IPS DF 19.7 (cell line): ENCODE measurements around the gene CCDC92B.
"Not testable (repeated sequence)": the region's sequence is repeated elsewhere in the genome, so short reads cannot be mapped to it uniquely, and the experiment has no call there.

ENCODE experiments used
- DNase-seq: peaks from one replicate; pipeline ENCODE4 v3.0.0-alpha.2; 2013; ENCODE audit warnings: low read depth, low spot score

CCDC92B gene

DNA sequence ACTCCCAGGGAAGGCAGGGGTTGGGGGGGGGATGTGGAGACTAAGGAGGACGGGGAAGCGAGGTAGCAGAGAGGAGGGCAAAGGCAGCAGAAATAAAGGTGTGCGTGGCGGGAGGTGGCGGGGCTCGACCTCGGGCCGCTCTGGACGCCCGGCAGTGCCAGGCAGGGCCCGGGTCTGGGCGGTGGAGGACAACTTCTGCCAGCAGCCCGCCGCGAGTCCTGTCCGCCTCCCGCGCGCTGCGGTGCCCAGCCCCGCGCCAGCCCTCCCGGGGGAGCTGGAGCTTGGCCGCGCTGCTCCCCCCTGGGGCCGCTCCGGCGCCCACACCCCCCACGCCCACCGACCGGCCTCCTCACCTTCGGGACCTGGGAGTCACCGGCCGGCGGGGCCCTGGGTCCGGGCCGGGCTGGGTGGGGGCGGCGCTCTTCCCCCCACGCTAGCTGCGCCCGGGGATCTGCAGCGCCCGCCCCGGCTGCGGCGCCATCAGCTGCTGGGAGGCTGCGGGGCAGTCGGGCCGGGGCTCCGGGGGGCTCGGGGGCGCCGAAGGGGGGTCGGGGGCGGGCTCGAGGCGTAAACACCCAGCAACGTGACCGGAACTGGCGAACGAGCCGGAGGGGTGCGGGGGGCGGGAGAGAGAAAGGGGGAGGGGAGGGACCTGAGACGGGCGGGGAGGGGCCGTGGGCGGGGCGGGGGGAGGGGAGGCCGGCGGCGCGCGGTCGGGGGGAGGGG is at the start of gene CCDC92B:
CCDC92B (minus strand) TSS at position 595 of the 726 bp plus-strand sequence. CDS start 14,507 bp downstream, outside the sequence.
- no peak for DNase-seq

DNA sequence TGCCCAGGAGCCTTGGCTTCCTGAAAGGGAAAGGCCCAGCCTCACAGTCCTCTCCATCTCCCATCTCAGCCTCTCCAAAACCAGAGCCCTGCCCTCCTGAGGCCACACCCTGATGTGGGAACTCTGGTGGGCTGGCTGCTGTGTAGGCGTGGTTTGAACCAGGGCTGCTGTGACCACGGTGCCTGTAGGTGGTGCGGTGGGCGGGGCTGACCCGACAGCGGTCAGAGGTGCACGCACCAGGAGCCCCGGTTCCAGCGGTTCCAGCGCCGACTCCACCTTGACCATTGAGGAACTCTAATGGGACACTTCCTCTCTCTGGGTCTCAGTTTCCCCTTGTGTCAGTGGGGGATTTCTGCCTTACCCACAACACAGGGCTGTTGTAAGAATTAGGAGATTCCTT is 49.2 kb upstream of the CCDC92B start:
- DNase-seq, result no peak

DNA sequence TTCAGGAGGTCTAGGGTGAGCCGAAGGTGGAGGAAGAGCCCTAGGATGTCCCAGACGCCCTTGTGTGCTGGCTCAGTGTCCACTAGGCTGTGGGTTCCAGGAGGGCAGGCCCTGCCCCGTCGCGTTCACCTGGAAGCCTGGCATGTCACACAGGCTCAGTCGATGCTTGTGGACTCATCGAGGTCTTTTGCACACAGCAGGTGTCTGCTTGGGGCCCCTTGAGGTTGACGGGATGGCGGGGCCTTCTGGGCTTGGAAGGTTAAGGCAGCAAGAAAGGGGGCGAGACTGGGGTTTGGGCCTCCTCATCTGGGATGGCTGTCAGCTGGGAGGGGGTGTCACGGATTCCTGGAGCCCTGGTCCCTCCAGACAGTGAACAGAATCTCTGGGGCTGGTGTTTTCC is 48.7 kb upstream of the CCDC92B start:
- DNase-seq, result no peak

DNA sequence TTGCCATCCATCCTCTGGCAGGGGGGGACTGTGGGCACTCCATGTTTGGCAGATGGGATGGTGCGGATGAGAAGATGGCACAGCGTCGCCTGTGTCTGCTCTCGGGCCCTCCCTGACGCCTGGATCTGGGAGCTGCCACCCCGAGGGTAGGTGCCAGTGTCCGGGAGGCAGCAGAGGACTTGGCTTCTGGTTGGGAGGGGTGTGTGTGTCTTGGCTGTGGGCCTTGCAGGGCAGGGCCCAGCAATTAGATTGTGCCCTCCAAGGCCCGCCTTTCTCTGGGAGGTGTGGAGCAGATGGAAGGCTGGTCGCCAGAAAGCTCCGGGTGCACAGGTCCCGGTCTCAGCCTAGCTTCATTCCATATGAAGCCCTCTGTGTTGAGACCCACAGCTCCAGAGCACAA is 48.2 kb upstream of the CCDC92B start:
- DNase-seq, result no peak

DNA sequence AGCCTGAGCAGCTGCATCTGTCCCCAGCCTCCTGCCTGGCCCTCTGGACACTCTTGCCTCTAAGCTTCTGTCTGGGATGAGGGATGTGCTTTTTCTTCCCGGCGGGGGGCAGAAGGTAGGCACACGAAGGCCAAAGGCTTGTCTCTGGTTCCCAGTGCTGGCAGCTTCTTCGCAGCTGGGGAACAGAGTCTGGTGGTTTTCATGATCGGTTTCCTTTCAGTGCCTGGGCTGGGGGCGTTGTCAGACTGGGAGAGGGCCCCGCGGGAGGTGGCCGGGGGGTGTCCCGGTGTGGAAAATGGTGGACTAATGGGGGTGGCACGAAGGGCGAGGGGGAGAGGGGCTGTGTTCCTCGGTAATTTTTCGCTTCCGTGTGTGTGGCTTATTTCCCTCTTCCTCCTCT is 47.8 kb upstream of the CCDC92B start:
- DNase-seq, result no peak

DNA sequence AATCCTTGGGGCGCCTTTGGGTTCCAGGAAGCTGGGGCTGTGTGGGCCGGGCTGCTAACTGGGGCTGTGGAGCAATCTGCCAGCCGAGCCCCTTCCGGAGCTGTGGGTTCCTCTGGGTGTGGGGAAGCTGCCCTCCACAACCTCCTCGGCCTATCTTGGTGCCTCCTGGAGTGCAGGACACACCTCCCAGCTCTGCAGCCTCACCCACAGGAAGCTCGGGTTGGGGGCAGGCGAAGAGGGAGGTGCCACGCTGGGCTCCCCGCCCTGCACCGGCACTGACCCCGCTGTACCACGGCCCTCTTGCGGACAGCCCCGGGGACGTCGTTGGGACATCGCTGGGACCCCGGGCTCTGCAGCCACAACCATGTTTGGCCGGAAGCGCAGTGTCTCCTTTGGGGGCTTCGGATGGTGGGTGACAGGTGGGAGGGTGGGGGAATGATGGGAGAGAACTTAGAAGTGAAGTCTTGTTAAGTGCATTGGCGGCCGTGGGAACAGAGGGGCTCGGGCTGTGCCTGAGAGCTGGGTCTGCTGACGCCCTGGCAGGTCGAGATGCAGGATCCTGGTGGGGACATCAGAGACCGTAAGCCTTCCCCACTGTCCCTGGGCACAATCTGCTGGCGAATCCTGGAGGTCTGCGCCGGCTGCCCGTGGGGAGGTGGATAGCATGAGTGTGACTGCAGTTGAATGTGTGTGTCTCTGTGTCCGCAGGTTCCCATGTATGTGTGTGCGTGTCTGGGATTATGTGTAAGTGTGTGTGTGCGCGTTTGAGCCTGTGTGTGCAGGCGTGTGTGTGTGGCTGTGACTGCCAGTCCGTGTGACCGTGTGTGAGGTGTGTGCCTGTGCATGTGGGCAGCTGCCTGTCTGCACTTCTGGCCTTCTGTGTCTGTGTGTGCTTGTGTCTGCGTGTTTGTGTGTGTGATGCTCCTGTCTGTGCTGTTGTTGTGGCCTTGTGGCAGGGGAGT is 47.0 kb upstream of the CCDC92B start, which contains the start of gene RAP1GAP2:
RAP1GAP2 (plus strand) TSS at position 275 of the 962 bp plus-strand sequence; CDS start at position 365, 90 bp downstream.
- DNase-seq, result no peak

DNA sequence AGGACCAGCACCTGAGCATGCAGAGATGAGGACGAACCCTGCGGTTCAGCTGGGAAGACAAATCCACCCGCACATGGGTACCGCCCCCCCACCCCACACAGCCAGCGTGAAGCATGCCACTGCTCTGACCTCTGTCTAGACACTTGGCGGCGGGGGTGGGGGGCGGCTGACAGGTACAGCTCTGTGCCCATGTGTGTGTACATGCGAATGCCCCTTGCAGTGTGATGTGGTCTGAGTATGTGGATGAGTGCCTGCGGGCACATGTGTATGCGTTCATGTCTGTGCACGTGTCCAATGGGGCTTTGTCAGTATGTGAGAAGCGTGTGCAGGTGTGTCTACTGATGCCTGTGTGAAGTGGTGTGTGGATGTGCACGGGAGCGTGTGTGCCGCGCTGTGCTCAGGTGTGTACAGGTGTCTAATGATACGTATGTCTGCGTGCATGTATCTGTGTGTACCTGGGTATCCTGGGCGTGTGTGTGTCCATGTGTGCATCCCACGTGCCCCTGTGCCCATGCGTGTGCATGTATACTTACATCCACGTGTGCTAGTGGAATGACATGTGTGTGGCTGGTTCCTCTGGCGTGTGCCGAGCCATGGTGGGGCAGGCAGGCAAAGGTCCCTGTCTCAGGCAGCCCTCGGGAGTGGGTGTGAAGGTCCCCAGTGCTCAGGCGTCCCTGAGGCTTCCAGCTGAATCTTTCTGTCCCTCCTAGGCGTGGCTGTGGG is 46.1 kb upstream of the CCDC92B start:
- DNase-seq, result no peak

DNA sequence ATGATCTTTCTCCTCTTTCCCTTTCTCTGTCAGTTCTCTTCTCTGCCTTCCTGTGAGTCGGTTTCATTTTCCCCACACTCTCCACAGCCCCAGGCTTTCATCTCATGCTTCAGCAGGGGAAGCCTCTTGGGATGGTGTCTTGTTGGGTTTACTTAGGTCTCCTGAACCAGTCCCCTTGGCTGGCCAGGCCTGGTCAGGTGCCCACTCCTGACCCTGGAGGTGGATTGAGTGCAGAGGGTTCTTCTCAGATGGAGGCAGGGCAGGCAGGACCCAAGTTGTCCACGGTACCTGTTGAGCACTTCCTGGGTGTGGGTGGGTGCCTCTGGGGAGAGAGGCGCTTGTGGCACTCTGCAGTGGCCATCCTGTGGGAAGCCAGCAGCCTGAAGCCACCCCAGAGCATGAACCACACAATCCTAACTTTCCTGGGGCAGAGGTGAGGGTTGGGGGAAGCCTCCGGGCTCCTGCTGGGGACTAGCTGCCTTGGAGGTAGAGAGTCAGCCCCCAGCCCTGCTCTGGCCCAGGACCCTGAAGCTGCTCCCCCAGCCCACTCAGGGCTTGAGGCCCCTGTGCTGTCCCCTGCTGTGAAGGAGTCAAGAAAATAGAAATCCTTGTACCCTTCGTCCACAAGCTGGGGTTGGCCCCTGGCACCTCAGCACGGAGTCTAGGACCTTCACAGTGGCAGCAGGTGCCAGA is 44.8 kb upstream of the CCDC92B start:
- DNase-seq, result no peak

DNA sequence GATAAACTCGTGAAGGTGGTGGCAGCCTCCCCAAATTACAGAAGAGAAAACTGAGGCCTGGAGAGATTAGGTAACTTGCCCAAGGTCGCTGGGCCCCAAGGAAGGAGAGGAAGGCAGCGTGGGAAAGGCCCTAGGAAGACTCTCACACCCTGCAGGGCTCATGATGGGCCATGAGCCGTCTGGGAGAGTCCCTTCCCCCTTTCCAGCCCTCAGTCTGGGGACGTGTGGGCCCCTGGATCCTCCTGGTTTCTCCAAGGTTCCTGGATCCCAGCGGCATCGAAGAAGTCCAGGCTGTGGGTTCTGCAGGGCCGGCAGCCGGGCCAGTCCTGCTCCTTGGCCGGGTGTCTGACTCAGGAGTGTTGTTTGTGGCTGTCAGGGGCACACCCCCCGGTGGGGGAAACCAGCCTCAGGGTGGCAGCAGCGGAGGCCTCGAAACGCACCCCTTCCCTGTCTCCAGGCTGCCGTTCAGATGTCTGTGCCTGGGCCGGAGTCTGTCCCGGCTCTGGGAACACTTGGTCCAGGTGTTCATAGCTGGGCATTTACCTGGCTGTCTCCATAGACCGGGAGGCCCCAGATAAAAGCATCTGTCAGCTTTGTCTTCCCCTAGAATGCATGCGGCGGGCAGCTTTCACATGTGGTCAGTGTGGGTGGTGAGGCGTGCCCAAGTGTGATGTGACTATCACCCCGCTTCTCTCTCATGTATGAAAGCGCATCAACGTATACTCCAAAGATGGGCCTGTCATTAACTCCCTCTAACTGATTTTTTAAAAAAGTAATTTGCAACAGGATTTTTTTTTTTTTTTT is 43.1 kb upstream of the CCDC92B start:
- DNase-seq, result no peak

DNA sequence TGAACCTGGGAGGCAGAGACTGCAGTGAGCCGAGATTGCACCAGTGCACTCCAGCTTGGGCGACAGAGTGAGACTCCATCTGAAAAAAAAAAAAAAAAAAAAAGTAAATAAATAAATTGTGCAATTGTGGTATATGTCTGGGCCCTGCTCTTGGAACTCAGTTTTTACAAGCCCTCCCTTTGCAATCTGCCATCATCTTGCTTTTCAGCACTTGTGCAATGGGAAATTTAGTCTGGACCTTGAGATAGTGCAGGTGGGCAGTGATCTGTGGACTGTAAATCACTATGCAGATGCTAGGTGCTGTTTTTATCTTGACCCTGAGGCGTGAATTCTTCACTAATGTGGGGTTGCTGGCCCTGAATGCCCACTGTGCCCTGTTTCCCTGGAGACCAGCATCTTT is 40.2 kb upstream of the CCDC92B start:
- no peak for DNase-seq

DNA sequence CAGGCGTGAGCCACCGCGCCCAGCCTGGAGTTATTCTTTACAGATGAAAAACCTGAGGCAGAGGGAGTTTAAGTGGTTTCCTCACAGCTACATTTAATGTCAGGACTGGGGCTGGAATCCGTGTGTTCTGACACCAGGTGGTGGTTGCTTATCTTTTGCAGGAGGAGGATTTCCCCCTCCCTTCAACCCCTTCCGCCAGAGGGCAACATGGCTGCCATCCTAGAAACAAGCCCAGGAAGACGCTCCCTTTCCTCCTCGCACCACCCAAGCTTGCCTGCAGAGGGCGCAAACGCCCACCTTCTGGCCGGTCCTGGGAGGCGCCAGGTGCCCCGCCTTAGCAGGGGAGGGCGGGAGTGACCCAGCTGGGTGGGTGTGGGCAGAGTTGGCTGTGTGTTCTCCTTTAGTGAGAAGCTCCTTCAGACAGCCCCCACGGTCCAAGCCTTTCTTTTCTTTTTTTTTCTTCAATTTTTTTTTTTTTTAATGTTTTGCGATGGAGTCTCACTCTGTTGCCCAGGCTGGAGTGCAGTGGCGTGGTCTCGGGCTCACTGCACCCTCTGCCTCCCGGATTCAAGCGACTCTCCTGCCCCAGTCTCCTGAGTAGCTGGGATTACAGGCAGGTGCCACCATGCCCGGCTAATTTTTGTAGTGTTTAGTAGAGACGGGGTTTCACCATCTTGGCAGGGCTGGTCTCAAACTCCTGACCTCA is 36.9 kb upstream of the CCDC92B start:
- peak; percentile 75 for DNase-seq

DNA sequence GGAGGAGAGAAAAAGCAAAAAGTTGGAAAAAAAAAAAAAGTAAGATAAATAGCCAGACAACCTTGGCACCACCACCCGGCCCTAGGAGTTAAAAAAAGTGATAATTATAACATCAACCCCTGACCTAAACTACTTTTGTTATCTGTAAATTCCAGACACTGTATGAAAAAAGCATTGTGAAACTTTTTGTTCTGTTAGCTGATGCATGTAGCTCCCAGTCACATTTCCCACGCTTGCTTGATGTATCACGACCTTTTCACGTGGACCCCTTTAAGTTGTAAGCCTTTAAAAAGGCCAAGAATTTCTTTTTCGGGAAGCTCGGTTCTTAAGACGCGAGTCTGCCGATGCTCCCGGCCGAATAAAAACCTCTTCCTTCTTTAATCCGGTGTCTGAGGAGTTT is 35.9 kb upstream of the CCDC92B start:
- DNase-seq, result not testable (repeated sequence)

DNA sequence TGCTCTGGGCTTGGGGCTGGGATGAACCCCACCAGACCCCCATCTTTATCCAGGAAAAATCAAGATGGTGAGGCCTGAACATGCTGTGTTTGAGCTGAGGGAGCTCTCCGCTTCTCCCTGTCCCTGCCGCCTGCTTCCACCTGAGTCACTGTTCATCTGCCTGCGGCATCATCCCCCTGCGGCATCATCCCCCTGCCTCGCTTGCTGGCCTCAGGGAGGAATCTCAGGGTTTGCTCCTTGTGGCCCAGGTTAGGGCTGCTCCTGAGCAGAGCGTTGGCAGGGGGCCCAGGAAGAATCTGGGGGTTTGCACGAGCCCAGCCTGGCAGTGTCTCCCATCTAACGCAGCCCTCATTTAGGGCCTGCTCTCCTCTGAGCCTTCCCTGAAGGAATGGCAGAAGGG is 35.4 kb upstream of the CCDC92B start:
- DNase-seq, result no peak

DNA sequence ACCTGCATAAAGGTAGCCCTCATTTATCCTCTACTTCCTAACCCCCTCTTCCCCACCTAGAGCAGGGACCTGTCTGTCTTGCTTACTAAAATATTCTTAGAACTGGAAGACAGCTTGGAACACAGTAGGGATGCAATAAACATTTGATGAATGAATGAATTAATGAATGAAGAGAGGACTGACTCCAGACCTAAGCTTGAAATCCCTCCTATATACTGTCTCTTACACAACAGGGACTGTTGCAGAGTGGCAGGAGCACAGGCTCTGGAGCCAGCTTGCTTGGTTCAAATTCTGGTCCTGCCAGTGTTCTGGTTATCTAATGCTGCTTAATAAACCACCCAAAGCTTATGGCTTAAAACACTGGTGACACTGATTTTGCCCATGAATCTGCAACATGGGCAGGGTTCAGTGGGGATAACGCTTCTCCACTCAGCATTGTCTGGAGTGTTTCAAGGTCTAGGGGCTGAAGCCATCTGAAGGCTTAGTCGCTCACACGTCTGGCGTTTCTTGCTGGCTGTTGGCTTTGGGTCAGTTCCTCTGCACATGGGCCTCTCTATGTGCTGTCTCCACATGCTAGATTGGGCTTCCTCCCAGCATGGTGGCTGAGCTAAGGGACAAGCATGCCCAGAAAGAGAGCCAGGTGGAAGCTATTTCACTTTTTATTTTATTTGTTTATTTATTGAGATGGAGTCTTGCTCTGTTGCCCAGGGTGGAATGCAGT is 34.0 kb upstream of the CCDC92B start:
- DNase-seq, result no peak

DNA sequence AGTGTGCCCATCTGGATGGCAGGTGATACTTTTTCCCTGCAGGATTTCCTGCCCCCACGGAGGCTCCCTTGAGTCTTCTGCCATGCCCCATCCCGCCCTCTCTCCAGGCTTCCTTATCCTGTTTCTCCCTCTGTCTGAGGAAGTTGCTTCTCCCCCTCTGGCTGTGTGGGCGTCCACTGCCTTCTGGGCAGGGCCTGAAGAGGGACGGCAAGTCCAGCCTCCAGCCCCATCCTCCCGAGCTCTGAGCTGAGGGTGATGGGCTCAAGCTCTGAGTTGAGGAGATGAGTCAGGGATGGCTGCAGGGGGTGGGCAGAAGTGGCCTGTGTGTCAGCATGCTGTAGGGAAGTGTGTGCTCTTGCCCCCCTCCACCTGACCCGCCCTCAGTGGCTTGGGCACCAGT is 32.6 kb upstream of the CCDC92B start:
- no peak for DNase-seq

DNA sequence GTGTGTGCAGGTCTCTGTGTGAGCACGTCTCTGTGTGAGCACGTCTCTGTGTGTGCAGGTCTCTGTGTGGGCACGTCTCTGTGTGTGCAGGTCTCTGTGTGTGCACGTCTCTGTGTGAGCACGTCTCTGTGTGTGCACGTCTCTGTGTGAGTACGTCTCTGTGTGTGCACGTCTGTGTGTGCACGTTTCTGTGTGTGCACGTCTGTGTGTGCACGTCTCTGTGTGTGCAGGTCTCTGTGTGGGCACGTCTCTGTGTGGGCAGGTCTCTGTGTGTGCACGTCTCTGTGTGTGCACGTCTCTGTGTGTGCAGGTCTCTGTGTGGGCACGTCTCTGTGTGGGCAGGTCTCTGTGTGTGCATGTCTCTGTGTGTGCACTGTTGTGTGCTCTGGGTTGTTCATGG is 32.1 kb upstream of the CCDC92B start:
- DNase-seq, result not testable (repeated sequence)

DNA sequence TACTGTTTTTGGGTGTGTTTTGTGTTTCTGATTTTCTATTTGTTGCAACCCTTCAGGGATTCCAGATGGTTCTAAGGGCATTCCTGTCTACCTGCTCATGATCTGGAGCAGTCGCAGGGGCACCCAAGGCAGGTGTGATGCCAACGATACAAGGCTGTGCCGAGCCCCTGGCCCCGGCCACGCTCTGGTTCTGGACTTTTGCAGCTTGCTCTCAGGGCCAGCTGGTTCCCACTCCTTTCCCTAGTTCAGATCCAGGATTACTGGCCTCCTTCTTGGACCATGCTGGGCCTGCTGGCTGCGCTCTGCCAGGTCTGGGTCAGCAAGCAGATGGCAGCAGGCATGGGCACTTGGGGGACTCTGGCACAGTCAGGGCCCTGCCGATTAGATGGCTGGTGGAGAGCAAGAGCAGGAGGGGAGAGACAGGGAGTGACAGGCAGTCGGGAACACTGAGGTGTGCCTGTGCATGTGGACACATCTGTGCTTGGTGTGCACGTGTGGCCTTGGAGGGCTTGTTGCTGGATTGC is 31.5 kb upstream of the CCDC92B start:
- DNase-seq, result no peak

DNA sequence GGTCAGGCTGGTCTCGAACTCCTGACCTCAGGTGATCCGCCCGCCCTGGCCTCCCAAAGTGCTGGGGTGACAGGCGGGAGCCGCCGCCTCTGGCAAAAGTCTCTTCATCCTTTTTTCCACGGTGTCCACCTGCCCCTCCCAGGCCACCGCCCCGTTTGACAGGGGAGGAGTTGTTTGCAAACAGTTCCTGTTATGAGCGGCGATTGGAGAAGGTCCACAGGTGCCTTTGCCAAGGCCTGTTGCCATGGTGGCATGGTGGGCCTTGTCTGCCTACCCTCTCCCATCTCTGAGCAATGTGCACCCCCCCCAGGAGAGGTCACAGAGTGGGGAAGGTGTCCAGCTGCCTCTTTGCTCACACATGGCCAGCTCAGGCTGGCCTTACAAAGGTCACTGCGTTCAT is 30.8 kb upstream of the CCDC92B start:
- no peak for DNase-seq

DNA sequence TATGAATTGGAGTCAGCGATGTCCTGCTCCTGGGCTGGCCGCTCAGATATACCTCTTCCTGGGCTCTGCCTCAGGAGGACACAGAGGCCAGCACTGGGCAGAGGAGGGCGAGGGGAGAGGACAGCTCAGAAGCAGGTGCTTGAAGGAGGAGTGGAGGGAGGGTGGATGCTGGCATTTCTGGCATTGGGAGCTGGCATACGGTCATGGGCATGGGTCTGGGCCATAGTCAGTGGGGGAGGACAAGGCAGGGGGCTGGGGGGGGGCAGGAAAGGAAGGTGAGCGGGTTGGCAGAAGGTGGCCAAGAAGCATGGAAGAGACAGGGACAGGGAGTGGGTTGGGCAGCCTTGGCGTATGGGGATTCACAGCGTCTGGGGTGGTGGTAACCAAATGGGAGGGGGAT is 30.1 kb upstream of the CCDC92B start:
- DNase-seq, result no peak
